A549 (cell line): ENCODE results near the gene NINL.

ENCODE experiments used
- CBX2 ChIP-seq: fragments of 200-600 bp; sonication (generic); IDR thresholded peaks from 2 replicates; pipeline ENCODE4 v1.6.1; 2016; ENCODE audit warnings: low read depth, mild to moderate bottlenecking, borderline replicate concordance
- ESRRA ChIP-seq: fragments of 150-350 bp; IDR thresholded peaks from 2 replicates; pipeline ENCODE4 v1.6.1; 2014; ENCODE audit warnings: mild to moderate bottlenecking, low read length, borderline replicate concordance
- MAZ ChIP-seq: fragments of 150-350 bp; IDR thresholded peaks from 2 replicates; pipeline ENCODE4 v1.6.1; 2014; ENCODE audit warnings: antibody characterized with exemption, low read depth, low read length, borderline replicate concordance
- ZC3H11A ChIP-seq: fragments of 450-650 bp; IDR thresholded peaks from 2 replicates; pipeline ENCODE4 v1.6.1; 2014; ENCODE audit warnings: antibody characterized with exemption, mild to moderate bottlenecking
- TF ChIP-seq, protein P1 (sequence below): fragments of >200 bp; sonication (Bioruptor Twin); formaldehyde crosslinking; IDR thresholded peaks from 3 replicates; pipeline ENCODE4 v1.5.1; 2016

DNA sequence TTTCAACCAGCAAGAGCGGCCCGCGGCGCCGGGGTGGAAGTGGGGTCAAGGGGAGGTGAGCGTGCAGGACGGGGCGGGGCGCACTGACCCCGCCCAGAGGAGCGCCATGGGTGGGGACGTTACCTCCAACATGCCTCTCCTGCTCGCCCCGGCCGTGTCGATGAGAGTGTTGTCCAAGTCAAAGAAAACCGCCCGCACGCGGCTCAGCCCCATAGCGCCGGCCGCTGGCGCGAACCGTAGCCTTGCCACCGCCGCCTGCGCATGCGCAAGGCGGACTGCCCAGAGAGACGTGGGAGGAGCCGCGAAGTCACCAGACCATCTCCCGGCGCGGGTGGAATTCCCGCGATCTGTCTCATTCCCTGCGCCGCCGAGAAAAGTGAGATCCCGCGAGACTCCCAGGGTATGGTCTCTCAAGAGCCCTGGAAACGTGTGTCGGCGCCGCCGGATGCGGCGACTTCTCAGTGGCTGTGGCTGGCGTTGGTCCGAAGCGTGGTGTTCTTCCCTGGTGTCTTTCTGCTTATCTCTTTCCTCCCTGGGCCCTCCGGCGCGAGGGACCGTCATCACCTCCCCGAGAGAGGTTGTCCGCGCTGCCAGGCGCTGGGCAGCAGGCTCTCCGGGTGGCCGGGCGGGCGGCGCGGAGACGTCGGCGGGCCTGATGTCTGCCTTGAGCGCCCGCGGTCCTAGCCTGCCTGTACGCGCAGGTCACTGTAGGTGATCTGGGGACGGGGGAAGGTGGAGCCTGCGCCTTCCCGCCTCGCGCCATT, 38.6 kb upstream of the NINL start, which contains the start of gene NANP:
- TF ChIP-seq ZC3H11A (no peak), CBX2 (no peak), ESRRA (no peak), MAZ (no peak)
- TF ChIP-seq, protein P1, sequence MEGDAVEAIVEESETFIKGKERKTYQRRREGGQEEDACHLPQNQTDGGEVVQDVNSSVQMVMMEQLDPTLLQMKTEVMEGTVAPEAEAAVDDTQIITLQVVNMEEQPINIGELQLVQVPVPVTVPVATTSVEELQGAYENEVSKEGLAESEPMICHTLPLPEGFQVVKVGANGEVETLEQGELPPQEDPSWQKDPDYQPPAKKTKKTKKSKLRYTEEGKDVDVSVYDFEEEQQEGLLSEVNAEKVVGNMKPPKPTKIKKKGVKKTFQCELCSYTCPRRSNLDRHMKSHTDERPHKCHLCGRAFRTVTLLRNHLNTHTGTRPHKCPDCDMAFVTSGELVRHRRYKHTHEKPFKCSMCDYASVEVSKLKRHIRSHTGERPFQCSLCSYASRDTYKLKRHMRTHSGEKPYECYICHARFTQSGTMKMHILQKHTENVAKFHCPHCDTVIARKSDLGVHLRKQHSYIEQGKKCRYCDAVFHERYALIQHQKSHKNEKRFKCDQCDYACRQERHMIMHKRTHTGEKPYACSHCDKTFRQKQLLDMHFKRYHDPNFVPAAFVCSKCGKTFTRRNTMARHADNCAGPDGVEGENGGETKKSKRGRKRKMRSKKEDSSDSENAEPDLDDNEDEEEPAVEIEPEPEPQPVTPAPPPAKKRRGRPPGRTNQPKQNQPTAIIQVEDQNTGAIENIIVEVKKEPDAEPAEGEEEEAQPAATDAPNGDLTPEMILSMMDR = no peak; the same call in 2 of the 3 replicates
